Suprapubic skin (tissue), 4 donors: ENCODE results near the gene PCSK2.

ENCODE experiments used
- CTCF ChIP-seq, 2 donors: fragments of 200-600 bp in 1 of 2; fragments of 450-650 bp in 1 of 2; sonication (generic) in 1 of 2; IDR thresholded peaks; one replicate each; pipeline ENCODE4 v1.5.1; 2016 to 2019; ENCODE audit warnings: antibody characterized with exemption in 2 of 2, mild to moderate bottlenecking in 1 of 2, moderate library complexity in 1 of 2
- POLR2A ChIP-seq, 2 donors: fragments of 450-650 bp; IDR thresholded peaks; one replicate each; pipeline ENCODE4 v1.6.1; 2017; ENCODE audit warnings: antibody characterized with exemption in 2 of 2, mild to moderate bottlenecking in 2 of 2, moderate library complexity in 2 of 2
- POLR2AphosphoS5 ChIP-seq, 3 donors: sonication (generic); formaldehyde crosslinking; IDR thresholded peaks; one replicate each; pipeline ENCODE4 v1.6.1; 2017; ENCODE audit warnings: antibody characterized with exemption in 3 of 3

- TF ChIP-seq CTCF (IDR thresholded peaks at IDR 0.05) (no peak), POLR2AphosphoS5 (IDR thresholded peaks at IDR 0.05) (no peak), POLR2A (IDR thresholded peaks at IDR 0.05) (no peak)
These were observed 262.2 kb downstream of the PCSK2 start for GRCh38 chr20:17488916-17489600.
